GM21723 (cell line): Measurements from ENCODE around the gene ANO9.
"Not testable (repeated sequence)": the region's sequence is repeated elsewhere in the genome, so short reads cannot be mapped to it uniquely, and the experiment has no call there.

Experiments
- ATAC-seq: cut with Tn5 transposase; IDR thresholded peaks from one replicate; pipeline ENCODE4 v1.9.1; 2021; ENCODE audit warnings: mild to moderate bottlenecking, moderate library complexity; ENCODE audit not compliant: unreplicated experiment

Gene ANO9

GRCh38 chr11:405323-405953 is 36.4 kb downstream of the ANO9 start:
- no peak for ATAC-seq

GRCh38 chr11:404551-405264 is 37.1 kb downstream of the ANO9 start:
- ATAC-seq = no peak

DNA sequence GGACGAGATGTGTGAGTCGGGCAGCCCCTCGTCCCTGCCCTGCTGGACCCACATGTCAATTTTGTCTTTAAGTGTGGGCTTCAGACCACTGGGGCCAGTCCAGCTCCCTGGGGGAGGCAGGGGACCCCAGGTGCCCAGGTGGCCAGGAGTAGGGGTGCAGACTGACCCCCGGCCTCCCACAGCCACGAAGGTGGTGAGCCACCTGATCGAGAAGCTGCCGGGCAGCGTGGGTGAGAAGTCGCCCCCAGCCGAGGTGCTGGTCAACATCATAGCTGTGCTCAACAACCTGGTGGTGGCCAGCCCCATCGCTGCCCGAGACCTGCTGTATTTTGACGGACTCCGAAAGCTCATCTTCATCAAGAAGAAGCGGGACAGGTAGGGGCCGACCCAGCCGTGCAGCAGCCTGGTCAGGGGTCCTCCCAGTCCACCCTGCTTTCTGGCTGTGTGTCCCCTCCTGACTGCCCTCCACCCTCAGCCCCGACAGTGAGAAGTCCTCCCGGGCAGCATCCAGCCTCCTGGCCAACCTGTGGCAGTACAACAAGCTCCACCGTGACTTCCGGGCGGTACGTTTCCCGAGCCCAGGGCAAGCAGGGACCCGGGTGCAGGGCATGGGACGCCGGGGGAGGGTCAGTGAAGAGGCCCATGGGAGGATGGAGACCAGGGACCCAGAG is 37.9 kb downstream of the ANO9 start:
- no peak for ATAC-seq

DNA sequence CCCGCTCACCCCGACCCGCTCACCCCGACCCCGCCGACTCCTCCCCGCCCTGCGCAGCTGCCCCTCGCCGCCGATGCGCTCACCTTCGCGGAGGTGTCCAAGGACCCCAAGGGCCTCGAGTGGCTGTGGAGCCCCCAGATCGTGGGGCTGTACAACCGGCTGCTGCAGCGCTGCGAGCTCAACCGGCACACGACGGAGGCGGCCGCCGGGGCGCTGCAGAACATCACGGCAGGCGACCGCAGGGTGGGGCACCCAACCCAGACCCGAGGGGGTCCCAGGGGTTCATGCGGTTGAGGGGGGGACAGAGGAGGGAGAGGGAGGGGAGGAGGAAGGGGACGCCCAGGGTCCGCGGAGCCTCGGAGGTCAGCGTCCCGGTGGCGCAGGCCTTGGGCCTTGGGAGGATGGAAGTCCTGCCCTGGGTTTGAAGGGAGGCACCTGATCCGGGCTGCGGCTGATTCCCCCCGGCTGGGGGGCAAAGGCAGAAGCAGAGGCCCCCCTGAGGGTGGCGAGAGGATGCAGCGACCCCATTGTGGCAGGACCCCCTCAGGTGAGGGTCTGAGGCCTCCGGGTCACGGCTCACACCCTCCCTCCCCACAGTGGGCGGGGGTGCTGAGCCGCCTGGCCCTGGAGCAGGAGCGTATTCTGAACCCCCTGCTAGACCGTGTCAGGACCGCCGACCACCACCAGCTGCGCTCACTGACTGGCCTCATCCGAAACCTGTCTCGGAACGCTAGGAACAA is 38.6 kb downstream of the ANO9 start:
- ATAC-seq = no peak

GRCh38 chr11:401196-401595 is 40.6 kb downstream of the ANO9 start:
- not testable (repeated sequence) for ATAC-seq

DNA sequence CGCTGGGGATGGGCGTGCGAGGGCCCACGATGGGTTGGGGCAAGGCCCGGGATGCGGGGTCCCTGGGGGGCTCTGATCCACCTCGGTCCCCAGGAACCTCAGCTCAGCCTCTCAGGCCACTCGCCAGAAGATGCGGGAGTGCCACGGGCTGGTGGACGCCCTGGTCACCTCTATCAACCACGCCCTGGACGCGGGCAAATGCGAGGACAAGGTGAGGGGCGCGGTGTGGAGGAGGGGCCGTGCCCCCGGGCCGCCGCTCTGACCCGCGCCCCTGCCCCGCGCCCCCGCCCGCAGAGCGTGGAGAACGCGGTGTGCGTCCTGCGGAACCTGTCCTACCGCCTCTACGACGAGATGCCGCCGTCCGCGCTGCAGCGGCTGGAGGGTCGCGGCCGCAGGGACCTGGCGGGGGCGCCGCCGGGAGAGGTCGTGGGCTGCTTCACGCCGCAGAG is 41.5 kb downstream of the ANO9 start:
- ATAC-seq = no peak

- ATAC-seq = no peak
Measured at GRCh38 chr11:399731-400211, 42.0 kb downstream of the ANO9 start.

DNA sequence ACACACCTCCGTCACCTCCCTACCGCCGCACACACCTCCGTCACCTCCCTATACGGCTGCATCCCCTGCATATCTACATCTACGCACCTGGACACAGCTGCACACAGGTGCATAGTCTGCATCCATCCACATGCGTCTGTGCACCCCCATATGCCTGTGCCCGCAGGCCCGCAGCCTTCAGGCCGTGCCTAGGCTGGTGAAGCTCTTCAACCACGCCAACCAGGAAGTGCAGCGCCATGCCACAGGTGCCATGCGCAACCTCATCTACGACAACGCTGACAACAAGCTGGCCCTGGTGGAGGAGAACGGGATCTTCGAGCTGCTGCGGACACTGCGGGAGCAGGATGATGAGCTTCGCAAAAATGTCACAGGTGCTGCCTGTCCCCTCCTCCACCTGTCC is 43.0 kb downstream of the ANO9 start:
- no peak for ATAC-seq

DNA sequence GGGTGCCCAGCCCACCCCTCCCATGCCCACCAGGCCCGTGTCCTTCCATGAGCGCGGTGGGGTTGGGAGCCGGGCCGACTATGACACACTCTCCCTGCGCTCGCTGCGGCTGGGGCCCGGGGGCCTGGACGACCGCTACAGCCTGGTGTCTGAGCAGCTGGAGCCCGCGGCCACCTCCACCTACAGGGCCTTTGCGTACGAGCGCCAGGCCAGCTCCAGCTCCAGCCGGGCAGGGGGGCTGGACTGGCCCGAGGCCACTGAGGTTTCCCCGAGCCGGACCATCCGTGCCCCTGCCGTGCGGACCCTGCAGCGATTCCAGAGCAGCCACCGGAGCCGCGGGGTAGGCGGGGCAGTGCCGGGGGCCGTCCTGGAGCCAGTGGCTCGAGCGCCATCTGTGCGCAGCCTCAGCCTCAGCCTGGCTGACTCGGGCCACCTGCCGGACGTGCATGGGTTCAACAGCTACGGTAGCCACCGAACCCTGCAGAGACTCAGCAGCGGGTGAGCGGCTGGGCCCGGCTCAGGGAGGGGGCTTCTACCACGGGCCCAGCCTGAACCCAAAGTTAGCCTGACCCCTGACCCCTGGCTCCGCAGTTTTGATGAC is 44.8 kb downstream of the ANO9 start:
- ATAC-seq = peak; percentile 77

DNA sequence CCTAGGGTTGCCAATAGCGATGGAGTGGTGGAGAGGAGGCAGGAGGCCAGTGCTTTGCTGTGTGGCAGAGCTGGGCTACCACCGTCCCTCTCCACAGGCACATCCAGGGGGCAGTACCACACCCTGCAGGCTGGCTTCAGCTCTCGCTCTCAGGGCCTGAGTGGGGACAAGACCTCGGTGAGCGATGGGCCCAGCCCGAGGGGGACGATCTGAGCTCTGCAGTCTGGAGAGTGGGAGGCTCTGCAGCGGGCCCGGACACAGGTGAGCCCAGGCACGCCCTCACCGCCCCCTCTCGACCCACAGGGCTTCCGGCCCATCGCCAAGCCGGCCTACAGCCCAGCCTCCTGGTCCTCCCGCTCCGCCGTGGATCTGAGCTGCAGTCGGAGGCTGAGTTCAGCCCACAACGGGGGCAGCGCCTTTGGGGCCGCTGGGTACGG is 45.3 kb downstream of the ANO9 start:
- ATAC-seq = peak; percentile 34

DNA sequence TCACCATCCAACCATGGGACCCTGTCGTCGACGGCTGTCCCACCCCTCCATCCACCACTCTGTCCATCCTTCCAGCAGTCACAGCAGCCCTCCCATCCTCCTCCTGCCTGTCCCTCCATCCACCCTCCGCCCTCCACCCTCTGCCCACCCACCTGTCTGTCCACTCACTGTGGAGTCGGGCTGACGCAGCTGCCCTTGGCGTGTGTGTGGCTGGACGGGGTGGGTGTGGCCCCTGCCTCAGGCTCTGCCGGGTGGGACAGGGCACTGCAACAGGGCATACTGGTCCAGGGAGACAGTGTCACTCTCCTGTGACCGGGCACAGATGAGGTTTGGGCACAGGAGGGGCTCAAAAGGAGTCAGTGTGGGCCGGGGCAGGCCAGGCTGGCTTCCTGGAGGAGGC is 45.9 kb downstream of the ANO9 start:
- ATAC-seq = no peak

- no peak for ATAC-seq
Measured at GRCh38 chr11:394858-395655, 46.8 kb downstream of the ANO9 start.

- ATAC-seq = no peak
Measured at GRCh38 chr11:394034-394857, 47.6 kb downstream of the ANO9 start, which contains the start of gene PKP3. Gene PKP3, plus strand, starts transcription at chr11:394209. Its CDS starts 84 bp downstream, at chr11:394293.

DNA sequence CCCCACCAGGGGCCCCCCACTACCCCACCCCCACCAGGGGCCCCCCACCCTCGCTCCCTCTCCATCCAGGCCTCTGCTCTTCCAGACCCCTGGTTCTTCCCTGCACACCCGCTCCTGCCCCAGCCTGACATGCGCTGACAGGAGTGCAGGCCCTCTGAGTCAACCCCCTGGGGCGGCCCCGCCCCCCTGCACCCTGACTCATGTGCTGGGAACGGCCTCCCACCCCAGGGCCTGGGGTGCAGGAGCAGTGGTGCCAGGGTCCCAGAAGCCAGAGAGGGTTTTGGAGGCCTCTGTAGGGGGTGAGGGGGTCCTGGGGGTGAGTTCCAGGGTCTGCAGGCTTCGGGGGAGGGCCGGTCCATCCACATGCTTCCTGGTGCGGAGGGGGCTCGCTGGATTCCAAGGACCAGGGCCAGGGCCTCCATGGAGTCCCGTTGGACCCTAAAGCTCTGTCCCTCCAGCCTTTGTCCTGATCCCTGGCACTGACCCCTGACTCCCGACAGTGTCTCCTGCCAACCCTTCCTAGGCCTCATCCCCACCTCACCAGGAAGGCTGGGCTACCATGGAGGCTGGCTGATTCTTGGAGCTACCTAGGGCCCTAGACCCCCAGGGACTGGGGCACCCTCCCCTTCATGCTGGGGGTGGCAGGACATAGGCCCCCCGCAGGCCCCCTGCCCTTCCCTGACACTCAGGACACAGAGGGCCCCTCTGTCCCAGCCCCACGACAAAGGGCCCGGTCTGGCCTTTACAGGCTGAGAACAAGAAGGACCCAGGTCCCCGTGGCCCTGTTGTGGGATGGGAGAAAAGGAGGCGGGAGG is 48.4 kb downstream of the ANO9 start:
- ATAC-seq = no peak

GRCh38 chr11:392102-392777 is 49.6 kb downstream of the ANO9 start:
- ATAC-seq = no peak

- no peak for ATAC-seq
Measured at GRCh38 chr11:391117-392017, 50.4 kb downstream of the ANO9 start.

- ATAC-seq = no peak
Measured at GRCh38 chr11:390175-390574, 51.6 kb downstream of the ANO9 start.
